Panc1 (cell line): ENCODE data around the gene SPACA6. TPM values are rescaled to one million over a fixed set of nuclear protein-coding genes. Genes with fewer than 3 reads are reported as not detected.
A peak's percentile ranks its signal among the peaks of the same experiment; 100 is the strongest.

ENCODE experiments used
- ATAC-seq: fragments of 200-7000 bp; cut with Tn5 transposase; 2 replicates; pipeline ENCODE4 v1.9.1; 2020; ENCODE audit warnings: mild to moderate bottlenecking, moderate library complexity
- BruUV-seq: library from RNA; stranded (reverse); fragments of 400-500 nt; replicated peaks from 2 replicates; lab custom pipeline; 2021; lab: Mats Ljungman, UMichigan
- CTCF ChIA-PET: fragments of 300-600 bp; sonication (Branson Sonifier 250); formaldehyde crosslinking; loops from one replicate; lab custom pipeline; 2022; ENCODE audit warnings: antibody characterized with exemption; lab: Charles Lee
- POLR2A ChIA-PET: fragments of 300-600 bp; sonication (Branson Sonifier 250); formaldehyde crosslinking; loops from one replicate; lab custom pipeline; 2022; ENCODE audit warnings: antibody characterized with exemption; lab: Charles Lee
- DNase-seq: peaks from one replicate; pipeline ENCODE4 v3.0.0-alpha.2; 2010; ENCODE audit warnings: low read depth, low spot score
- H3K27ac ChIP-seq: 2 replicates; pipeline ENCODE4 v1.5.1; 2011; ENCODE audit warnings: mild to moderate bottlenecking, low read length, inconsistent platforms
- H3K27me3 ChIP-seq: fragments of 200-500 bp; sonication (Bioruptor generic); 2 replicates; pipeline ENCODE4 v1.6.0; 2014; ENCODE audit warnings: low read length, inconsistent platforms; ENCODE audit not compliant: control insufficient read depth, insufficient read depth
- H3K36me3 ChIP-seq: fragments of 200-500 bp; sonication (Bioruptor generic); 2 replicates; pipeline ENCODE4 v1.5.1; 2014; ENCODE audit warnings: inconsistent platforms, mild to moderate bottlenecking, low read length, moderate library complexity; ENCODE audit not compliant: control insufficient read depth, insufficient read depth
- H3K4me1 ChIP-seq: 2 replicates; pipeline ENCODE4 v1.5.1; 2011; ENCODE audit warnings: inconsistent platforms, mild to moderate bottlenecking, low read length, moderate library complexity; ENCODE audit not compliant: control insufficient read depth, insufficient read depth
- H3K4me3 ChIP-seq, 2 experiments: 2 replicates each; pipeline ENCODE4 v1.5.1; 2011 to 2012; ENCODE audit warnings: low read depth in 2 of 2, low read length in 2 of 2, mild to moderate bottlenecking in 2 of 2, inconsistent platforms in 1 of 2, moderate library complexity in 1 of 2
- H3K9me3 ChIP-seq: fragments of 200-500 bp; sonication (Bioruptor generic); 2 replicates; pipeline ENCODE4 v1.5.1; 2014; ENCODE audit warnings: low read depth, mild to moderate bottlenecking, inconsistent platforms, low read length, moderate library complexity; ENCODE audit not compliant: control insufficient read depth, insufficient read depth
- CTCF ChIP-seq: fragments of 450-650 bp; IDR thresholded peaks from 2 replicates; pipeline ENCODE4 v1.5.1; 2017; ENCODE audit warnings: mild to moderate bottlenecking
- POLR2AphosphoS5 ChIP-seq: IDR thresholded peaks from 2 replicates; pipeline ENCODE4 v1.6.1; 2012; ENCODE audit warnings: mild to moderate bottlenecking, low read depth, low read length, moderate library complexity
- REST ChIP-seq, 2 experiments: IDR thresholded peaks; 2 replicates each; pipeline ENCODE4 v1.6.1; 2011 to 2012; ENCODE audit warnings: low read depth in 2 of 2, control low read depth in 1 of 2, low read length in 1 of 2, mild to moderate bottlenecking in 1 of 2, moderate library complexity in 1 of 2; ENCODE audit not compliant: insufficient read depth in 1 of 2
- SIN3A ChIP-seq: IDR thresholded peaks from 2 replicates; pipeline ENCODE4 v1.6.1; 2012; ENCODE audit warnings: low read depth, mild to moderate bottlenecking, low read length, moderate library complexity, borderline replicate concordance; ENCODE audit not compliant: insufficient read depth
- TCF7L2 ChIP-seq: IDR thresholded peaks from 2 replicates; pipeline ENCODE4 v1.6.1; 2011; ENCODE audit warnings: mild to moderate bottlenecking, low read depth, low read length, inconsistent platforms
- in situ Hi-C: cut with HindIII; loops from 2 replicates; pipeline ENCODE4 v1.10.0; 2016; ENCODE audit warnings: low sequenced_read_pairs, low pct_unique_long_range_greater_than_20kb
- intact Hi-C: fragments of 100-400 bp; cut with micrococcal nuclease; formaldehyde crosslinking; loops from one replicate; pipeline ENCODE4 v1.10.0; 2022; ENCODE audit not compliant: unreplicated experiment
- microRNA-seq: library from miRNA; unstranded; fragments of <30 nt; microRNA quantifications from one replicate; pipeline ENCODE4 v1.1.0, GENCODE V29; 2020; ENCODE audit not compliant: unreplicated experiment
- total RNA-seq: library from RNA; stranded (reverse); gene quantifications from one replicate; pipeline ENCODE4 v1.2.1, GENCODE V29; 2021; ENCODE audit not compliant: unreplicated experiment

The SPACA6 gene
- total RNA-seq, 1 experiment from 2014 or later, result 14.3 TPM

DNA sequence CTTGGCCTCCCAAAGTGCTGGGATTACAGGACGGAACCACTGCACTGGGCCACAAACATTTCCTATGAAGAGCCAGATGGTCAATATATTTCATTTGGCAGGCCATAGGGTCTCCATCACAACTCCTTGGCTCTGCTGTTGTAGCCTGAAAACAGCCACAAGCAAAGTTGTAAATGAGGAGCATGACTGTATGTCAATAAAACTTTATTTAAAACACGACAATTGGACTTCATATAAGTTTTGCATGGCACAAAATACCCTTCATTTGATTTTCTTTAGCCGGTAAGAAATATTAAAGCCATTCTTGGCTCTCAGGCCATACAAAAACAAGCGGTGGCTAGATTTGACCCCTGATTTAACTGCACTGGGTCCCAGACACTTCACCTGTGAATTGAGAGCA lies 61.6 kb downstream of the SPACA6 start:
- ChIA-PET CTCF (no interaction called here), POLR2A (no interaction called here)
- DNase-seq (no peak), ATAC-seq (no peak)
- intact Hi-C loops, result no loop called here
- TF ChIP-seq SIN3A (no peak), CTCF (no peak), POLR2AphosphoS5 (no peak), REST (IDR thresholded peaks at IDR 0.05; ENCODE audit: insufficient read depth in 1 of 2, low read depth in 2 of 2, low read length in 1 of 2) (no peak), TCF7L2 (no peak)
- in situ Hi-C loops, result no loop called here
- Histone ChIP-seq H3K4me3 (no peak overlapping the region), H3K9me3 (no peaks in the 10 kb centered on the region), H3K27ac (no peak overlapping the region), H3K27me3 (no peaks in the 10 kb centered on the region), H3K4me1 (no peaks in the 10 kb centered on the region), H3K36me3 (no peaks in the 10 kb centered on the region)
- BruUV-seq, result no TSS peak

Small RNA genes lying within 50 kb of the gene (microRNA-seq; reads per million reads assigned to microRNA genes)
- gene MIR125A (6,709 reads per million, percentile 94 among the genes with 10 or more reads in this experiment), gene MIR99B (9,266 reads per million, percentile 96 among the genes with 10 or more reads in this experiment), gene MIRLET7E (7,544 reads per million, percentile 94 among the genes with 10 or more reads in this experiment)

Other genes starting within 250 kb of the SPACA6 start
- not detected for gene SIGLEC8, start 234.9 kb upstream of the SPACA6 start, total RNA-seq
- not detected for gene CEACAM18, start 214.8 kb upstream of the SPACA6 start, total RNA-seq
- not detected for gene SIGLEC12, start 191.5 kb upstream of the SPACA6 start, total RNA-seq
- not detected for gene SIGLEC6, start 161.7 kb upstream of the SPACA6 start, total RNA-seq
- gene ZNF175, start 122.0 kb upstream of the SPACA6 start, total RNA-seq, result 7.3 TPM
- gene SIGLEC5, start 62.9 kb upstream of the SPACA6 start, total RNA-seq, result not detected
- not detected for gene SIGLEC14, start 46.5 kb upstream of the SPACA6 start, total RNA-seq
- gene HAS1, start 30.7 kb downstream of the SPACA6 start, total RNA-seq, result not detected
- not detected for gene FPR1, start 58.5 kb downstream of the SPACA6 start, total RNA-seq
- gene FPR2, start 67.8 kb downstream of the SPACA6 start, total RNA-seq, result not detected
- gene FPR3, start 101.8 kb downstream of the SPACA6 start, total RNA-seq, result 0.08 TPM
- gene ZNF577, start 194.6 kb downstream of the SPACA6 start, total RNA-seq, result 3.6 TPM
- 4.3 TPM for gene ZNF649, start 211.7 kb downstream of the SPACA6 start, total RNA-seq
- 3.1 TPM for gene ZNF613, start 234.1 kb downstream of the SPACA6 start, total RNA-seq